ENCODE measurements around the gene ANO10.
A peak's percentile ranks its signal among the peaks of the same experiment; 100 is the strongest.

ANO10 gene

DNA sequence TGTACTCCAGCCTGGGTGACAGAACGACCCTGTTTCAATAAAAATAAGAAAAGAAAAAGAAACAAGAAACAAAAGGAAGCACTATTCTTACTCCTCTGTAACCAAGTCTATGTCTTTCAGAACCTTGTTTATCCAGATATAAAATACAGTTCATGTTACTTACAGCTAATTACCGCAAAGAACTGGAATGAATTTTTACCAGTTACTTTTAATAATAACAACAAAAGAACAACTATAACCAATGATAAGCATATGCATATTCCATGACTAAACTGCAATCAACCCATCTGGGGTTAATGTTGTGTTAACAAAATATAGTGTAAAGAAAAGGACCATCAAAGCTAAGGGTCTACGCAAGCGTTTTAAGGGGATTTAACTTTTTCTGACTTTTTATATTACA lies 212.3 kb downstream of the ANO10 start:
- DNase-seq: no peak

DNA sequence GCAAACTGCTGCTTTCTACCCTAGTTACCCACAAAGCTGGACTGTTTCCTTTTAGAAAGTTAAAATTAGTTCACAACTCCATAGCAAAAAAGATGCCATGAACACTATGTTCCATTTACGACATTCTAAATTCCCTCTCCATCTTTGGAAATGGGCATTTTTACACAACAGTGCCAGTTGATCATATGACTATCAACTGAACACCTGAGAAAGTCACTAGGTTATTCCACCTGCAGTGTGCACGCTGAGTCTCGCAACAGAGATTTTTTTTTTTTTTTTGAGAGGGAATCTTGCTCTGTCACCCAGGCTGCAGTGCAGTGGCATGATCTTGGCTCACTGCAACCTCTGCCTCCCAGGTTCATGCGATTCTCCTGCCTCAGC lies 215.2 kb downstream of the ANO10 start:
- DNase-seq: no peak

DNA sequence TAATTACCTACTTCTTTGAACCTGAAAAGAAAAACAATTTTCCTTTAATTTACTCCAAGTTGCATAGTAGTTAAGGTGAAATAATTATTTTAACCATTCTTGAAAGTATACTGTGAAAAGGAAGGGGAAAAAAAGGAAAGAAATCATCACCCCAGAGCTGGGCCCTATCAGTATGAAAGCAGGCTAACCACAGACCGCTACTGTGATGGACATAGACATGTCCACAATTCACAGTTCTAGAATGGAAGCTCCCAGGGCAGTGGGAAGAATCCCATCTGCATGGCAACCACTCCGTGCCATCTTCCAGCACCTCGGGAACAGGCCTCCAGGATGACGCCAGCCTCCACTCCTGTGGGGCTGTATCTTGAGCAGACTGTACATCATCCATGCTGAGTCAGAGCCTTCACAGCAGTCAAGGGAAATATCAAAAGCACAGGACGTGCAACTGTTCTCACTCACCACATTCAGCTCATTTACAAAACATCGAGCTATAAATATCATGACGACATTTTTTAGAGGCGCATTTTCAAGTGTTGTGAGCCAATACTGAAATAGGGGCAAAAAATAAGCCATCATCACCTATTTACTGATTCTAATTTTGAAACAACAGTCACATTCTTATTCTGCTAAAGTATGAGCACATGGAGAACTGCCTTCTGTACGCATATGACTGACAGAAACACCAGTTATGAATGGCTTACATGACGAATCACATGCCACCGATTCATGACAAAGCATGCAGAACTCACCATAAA lies 215.7 kb downstream of the ANO10 start:
- no peak for DNase-seq

DNA sequence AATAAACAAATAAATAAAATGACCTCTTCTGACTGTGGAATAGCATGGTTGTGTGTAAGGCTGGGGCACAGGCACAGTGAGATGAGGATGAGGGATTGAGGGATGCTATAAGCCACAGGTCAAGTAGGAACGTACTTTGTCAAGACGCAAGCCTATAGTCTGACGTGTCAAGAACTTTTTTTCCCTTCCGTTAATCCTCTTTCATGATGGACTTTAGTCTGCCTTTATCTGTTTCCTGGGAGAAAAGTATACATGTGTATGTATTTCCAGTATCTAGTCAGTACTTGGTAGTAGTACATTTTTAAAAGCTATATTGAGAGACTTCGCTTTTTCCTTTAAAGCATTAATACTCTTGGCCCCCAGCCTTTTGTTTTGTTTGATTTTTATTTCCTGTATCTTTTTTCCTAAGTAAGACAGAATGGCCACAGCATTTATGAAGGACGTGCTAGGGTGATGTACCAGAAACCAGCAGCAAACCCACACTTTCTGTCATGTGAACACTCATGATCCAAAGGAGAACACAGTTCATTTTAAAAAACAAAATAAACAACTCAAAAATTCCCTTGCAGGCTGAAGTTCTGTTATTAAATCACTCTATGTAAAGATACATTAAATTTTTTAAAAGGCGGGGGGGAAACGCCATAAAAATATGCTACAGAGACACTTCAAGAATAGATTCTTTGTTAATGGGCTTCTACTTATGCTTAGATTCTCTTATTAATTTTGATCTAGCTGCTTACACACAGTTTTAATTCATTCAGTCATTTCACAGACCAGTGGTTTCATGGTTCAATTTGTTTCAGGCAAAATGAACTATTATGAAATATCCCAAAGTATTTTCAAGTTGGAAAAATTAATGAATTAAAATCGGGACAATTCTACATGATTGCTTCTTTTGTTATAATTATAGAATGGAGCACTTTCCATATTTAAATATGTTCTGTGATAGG lies 220.8 kb downstream of the ANO10 start:
- no peak for DNase-seq

DNA sequence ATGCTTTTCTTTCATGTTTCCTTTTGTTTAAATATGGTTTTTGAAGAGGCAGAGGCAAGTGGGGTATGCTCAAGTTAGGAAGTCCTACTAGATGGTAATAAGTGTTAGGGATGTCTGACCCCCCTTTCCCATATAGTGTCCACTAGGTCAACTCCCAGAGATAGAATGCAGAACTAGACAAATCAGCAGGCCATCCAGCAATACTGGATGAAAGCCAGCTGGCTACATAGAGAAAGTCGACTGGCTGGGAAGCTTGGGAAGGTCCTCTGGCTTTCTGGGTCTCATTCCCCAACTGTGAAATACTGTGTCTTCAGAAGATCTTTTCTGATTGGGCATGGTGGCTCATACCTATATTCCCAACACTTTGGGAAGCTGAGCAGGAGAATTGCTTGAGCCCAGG lies 221.6 kb downstream of the ANO10 start:
- DNase-seq: no peak

DNA sequence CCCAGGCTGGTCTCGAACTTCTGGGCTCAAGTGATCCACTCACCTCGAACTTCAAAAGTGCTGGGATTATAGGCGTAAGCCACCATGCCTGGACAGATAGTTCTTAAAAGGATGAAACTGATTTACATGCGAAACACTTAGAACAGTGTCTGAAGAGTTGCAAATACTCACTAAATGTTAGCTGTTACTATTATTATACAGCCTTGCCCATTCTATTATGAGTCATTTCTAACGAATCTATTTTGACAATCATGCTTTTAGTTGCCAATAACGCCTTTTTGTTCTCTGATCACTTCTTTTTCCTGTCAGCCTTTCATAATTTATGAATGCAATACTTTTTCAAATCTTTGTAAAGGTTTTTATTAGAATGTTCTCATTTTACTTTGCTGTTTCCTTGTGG lies 222.8 kb downstream of the ANO10 start:
- no peak for DNase-seq

DNA sequence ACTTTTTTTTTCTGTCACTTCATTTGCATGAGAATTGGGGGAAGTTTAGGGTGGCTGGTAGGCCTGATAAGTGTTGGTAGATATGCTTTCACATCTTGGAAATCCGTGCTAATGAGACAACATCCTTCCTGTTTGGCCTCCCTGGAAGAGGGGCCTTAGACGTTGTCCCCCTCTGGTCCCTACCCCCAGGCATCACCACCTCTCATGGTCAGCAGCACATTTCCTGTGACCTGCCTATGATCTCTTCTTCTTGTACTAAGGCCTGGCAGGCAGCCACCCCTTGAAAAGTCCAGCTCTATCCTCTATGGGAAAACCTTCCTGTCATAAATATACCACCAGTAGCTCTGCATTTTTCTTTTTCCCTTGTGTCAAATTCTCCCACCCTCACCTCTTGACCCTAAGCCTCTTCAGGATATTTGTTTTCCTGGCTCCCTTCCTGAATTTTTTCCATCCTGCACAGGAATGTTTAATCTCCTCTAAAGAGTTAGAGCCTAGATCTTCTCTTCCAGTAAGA lies 227.7 kb downstream of the ANO10 start:
- DNase-seq: no peak

DNA sequence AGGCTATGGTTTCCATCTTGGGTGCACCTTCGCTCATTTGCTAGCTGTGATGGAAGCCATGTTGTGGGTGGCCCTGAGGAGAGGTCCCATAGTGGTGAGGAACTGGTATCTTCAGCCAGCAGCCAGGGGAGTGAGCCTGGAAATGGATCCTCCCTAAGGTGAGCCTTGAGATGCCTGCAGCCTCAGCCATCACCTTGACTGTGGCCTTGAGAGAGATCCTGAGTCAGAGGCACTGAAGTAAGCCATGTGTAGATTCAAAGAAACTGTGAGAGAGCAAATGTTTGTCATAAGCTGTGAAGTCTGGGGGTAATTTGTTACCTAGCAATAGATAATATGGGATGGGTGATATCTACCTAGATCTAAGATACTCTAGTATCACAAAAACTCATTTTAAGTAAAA lies 230.2 kb downstream of the ANO10 start:
- DNase-seq: no peak

DNA sequence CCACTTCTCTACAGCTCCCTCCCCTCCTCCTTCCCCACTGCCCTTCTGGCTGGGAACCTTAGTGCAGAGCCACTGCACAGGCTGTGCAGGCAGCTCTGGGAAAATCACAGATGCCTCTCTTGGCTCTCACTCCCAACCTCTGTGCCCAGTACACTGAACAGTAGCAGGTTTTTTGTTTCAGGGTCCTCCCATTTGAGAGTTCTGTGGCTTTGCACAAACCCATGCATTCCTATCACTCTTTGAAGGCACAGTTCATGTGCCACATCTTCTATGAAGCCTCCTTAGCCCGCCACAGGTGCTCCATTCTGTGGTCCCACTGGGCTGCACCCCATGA lies 231.6 kb downstream of the ANO10 start:
- DNase-seq: no peak

DNA sequence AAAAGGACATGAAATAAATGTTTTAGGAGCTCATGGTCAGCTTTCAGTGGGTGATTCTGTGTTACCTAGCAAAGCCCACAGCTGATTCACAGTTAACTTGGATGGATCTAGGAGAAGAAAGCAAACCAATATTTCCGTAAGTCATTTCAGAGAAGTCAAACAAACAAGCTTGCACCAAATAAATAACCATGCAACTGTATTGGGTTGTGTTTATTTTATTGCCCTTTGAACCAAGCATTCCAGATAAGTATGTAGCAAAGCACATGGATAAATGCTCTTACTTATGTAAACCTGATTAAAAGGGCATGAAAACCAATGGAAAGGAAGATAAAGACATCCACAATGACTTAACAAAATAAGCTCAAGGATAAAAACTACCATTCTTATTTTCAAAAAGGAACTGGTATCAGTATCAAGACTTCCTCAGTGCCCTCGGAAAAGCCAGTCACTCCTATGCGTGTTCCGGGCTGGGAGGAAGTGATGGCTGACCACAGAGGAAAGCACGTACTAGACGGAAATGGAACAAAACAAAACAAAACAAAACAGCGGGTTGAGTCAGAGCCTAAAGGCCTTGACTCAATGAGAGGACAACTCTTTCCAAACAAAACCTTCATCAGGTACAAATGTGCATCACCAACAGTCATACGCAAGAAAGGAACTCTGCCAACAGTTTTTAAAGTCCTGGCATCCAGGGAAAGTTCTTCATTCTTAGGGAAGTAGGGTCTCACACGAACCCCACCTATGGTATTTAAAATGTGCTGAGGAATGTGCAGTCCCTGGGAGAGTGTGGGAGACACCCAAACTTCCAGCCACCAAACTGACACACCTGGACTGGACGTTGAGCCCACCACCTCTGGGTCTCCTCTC lies 232.2 kb downstream of the ANO10 start:
- DNase-seq: peak; percentile 86

DNA sequence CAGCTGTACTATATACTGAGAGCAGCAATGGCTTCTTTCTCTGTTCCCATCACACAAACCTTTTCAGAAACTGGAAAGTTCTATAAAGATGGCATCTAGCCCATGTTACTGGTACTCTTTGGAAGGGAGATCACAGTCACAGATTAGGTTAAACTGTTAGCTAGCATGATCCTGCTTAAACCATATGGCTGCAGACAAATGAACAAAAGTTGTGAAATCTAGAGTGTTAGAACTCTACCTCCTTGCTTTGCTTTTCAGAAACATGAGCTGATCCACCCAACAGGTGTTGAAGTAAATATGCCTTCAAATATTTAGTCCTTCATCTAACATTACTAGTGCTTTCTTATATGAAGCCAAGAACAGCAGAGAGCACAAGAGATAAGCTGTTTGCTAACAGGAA lies 232.9 kb downstream of the ANO10 start:
- no peak for DNase-seq

DNA sequence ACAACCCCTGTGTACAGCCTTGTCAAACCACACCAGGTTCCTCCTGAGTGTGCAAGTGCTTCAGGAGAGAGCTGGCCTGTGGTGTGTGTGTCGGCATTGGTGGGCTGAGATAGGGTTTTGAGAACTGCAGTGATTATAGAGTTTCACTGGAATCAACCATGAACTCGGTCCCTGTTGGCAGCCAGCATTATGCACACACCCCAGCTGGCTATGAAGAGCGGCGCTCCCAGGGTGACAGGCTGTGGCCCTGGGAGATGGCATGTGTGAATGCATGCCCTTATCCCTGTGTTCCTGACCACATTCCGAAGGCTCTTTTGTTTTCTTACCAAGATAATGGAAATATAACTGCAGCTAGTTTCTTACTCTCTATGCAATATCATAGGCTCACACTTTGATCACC lies 233.6 kb downstream of the ANO10 start:
- DNase-seq: no peak

DNA sequence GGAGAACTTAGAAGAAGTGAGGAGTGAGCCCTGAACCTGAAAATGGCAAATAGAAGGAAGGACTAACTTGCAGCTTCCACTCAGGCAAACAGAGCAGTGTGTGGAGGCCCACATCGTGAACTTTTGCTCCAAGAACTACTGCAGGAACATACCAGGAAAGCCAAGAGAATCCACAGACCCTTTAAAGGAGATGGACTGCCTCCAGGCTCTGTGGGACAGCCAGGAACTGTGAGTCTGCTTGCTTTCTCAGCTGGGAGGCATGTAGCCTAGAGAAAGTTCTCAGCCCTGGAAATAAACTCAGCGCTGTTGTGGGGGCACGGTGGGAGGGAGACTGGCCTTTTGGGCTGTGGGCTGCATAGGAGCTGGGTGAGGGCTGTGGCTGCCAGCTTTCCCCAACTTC lies 242.5 kb downstream of the ANO10 start:
- no peak for DNase-seq

DNA sequence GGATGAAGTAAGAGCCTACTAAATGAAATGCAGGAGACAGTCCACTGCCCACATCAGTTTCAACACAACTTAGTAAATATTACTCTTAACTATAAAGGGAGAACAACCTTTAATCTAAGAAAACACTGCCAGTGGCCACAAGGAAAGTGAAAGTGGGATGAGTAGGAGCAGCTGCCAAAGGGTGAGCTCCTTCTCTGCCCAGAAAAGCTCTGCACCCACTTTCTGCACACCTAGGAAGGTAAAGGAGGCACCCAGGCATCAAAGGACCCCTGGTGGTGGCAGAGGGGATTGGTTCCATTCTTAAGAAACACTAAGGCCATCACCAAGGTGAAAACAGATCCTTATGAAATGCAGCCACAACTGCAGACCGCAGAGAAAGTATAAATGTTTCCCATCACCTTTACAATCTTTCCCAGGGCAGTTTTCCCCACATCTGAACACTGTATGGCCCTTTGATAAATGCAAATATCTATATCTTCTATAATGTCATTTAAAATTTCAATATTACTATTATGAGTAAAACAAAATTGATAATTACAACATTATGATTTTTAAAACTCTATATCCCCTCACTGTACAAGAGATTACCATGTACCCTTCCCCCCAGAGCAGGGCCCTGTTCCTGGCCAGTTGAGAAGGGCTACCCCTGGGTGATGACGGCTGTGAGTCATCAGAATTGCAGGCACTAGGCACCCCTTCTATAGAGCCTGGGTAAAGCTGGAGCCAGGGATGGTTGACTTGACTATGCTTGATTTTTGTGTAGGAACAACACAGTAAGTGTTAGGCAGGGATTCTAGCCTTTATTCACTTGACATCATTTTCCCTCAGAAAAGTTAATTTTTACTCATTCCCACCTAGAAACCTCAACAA lies 243.5 kb downstream of the ANO10 start:
- DNase-seq: peak; percentile 79

DNA sequence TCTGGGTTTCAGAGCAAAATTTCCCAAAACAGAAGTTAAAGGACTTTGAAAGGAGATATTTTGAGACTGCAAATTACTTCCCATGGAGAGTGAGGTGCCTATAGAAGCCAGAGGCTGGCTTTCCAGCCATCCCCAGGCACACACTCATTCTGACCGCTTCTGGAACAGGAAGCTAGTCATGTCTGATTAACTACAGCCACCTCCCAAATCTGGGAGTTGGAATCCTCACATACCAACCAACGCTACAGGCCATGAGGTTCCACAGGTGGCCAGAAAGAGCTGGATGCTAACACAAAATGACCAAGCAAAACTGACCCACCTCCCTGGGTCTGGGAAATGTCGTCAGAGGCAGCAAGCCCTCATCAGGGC lies 248.3 kb downstream of the ANO10 start:
- no peak for DNase-seq

DNA sequence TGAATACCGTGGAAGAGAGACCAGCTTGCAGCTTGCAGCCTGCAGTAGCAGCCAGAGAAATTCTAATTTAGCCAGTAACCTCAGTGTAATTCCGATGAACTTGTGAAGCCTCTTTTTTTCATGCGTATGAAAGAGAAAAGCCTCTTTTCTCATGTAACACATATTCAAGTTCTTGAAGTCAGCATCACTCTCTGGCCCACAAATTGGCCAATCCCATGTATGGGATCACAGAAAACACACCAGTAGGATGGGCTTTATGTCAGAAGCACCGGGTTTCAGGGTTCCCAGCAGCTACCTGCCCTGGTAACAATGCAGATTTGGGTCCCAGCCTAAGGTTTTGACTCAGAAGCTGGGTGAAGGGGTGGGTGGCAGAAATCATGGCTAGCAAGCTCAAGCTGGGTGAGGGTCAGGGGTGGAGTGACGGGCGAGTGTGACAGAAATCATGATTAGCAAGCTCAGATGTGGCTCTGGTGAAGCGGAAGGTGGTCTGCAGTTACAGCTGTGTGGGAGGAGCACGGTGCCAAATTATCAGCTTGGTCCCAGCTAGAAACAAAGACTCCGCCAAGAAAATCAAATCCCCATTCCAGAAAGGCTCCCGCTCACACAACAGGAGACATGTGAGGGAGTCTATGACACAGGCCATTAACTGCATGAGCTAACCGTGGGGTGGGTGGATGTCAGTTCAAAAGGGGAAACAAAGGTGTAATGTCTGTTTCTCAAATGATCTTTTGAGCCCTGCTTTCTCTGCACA lies 248.8 kb downstream of the ANO10 start:
- DNase-seq: no peak

DNA sequence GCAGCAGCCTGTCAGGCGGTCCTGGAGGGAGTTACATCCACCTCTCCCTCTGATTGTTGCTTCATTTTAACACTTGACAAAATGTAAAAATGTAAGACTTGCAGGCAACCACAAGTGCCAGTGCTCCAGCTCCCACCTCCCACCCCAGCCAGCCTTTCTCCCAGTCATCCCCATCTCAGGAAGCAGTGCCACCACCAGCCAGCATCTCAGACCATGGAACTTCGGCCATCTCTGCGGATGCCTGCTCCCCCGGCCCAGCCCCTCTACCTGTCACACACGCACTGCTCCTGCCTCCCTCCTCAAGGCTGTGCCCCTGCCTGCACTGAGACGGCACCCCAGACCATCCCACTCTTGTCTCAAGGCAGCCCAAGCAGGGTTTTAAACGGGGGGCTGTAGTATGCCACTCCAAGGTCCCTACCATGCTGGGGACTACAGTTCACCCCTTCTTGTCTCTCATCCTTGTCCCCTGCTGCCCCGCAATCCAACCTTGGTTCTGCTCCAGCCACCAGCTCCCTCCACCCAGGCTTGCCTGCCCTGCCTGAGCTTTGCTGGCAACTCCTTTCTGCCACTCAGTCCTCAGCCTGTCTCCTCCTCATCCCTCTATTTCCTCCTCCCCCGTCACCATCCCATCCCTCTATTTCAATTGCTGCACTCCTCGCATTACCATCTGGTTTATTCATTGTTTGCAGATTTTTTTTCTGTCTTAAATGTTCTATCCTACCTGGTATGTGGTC lies 249.6 kb downstream of the ANO10 start:
- DNase-seq: no peak

DNA sequence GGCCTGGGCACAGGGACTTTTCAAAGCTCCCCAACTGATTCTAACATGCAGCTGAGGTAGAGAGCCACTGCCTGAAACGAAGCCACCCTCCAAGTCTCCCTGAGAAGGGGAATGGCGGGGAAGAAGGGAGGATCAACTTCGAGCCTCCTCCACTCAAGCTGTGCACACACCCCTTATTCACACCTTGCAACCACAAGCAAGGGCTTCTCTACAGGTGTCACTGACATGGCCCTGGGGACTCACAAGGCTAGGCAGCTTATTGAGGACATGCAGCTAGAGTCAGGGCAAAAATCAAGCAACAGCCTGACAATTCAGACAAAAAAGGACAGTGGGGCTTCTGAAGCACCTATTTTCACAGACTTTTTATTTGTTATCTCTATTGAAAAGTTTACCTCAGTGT lies 250.3 kb downstream of the ANO10 start:
- DNase-seq: no peak

DNA sequence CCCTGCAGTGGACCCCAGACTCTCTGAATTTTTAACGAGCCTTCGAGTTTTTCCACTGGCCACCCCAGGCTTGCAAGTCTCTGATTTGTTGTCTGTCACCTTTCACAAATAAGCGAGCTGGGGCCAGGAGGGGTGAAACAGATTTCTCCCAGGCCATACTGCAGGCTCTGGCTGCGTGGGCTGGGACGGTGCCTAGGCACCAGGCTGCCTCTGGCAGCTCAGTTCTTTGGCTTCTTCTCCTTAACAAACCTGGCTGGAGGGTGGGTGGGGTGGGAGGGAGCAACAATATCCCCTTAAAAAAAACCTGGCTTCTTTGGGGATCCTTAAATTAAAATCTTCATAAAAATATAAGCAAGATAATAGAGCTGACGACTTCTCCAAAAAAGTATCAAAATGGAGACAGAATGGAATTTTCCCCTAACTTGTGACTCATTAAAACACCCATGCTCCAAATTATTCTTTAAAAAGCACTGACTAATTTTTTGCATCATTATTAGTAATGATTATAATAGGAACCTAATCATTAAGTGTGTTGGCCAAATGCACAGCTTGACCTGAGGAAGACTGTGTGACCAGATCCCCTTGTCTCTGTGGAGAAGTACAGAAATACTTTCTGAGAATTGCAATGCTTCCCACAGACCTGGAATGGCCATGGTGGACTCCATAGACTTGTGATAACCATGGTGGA lies 251.4 kb downstream of the ANO10 start:
- no peak for DNase-seq

Measured in CD4-positive, alpha-beta T cell treated with Interleukin-10 for 1 hour (primary cell).